ENCODE data around the gene OSBPL2.

Gene OSBPL2

GRCh38 chr20:62308102-62308822, 69.9 kb downstream of the OSBPL2 start:
- no peak for TF ChIP-seq JUND (IDR thresholded peaks at IDR 0.05; ENCODE audit: low read depth)
- DNase-seq (ENCODE audit: low read depth in 1 of 2, low spot score in 1 of 2) = no peak
- in situ Hi-C loops (cut with HindIII; ENCODE audit: low pct_unique_long_range_greater_than_20kb, low sequenced_read_pairs) = no loop called here

GRCh38 chr20:62309198-62309944, 71.0 kb downstream of the OSBPL2 start:
- no peak for TF ChIP-seq JUND (IDR thresholded peaks at IDR 0.05; ENCODE audit: low read depth)
- in situ Hi-C loops (cut with HindIII; ENCODE audit: low pct_unique_long_range_greater_than_20kb, low sequenced_read_pairs) = no loop called here
- DNase-seq (ENCODE audit: low read depth in 1 of 2, low spot score in 1 of 2) = no peak

GRCh38 chr20:62309947-62310756, 71.8 kb downstream of the OSBPL2 start:
- DNase-seq (ENCODE audit: low read depth in 1 of 2, low spot score in 1 of 2) = no peak
- TF ChIP-seq JUND (IDR thresholded peaks at IDR 0.05; ENCODE audit: low read depth) = no peak
- in situ Hi-C loops (cut with HindIII; ENCODE audit: low pct_unique_long_range_greater_than_20kb, low sequenced_read_pairs) = no loop called here

GRCh38 chr20:62310757-62311121, 72.4 kb downstream of the OSBPL2 start:
- in situ Hi-C loops (cut with HindIII; ENCODE audit: low pct_unique_long_range_greater_than_20kb, low sequenced_read_pairs) = no loop called here
- TF ChIP-seq JUND (IDR thresholded peaks at IDR 0.05; ENCODE audit: low read depth) = no peak
- DNase-seq (ENCODE audit: low read depth in 1 of 2, low spot score in 1 of 2) = no peak

GRCh38 chr20:62311150-62311549, 72.8 kb downstream of the OSBPL2 start:
- no peak for TF ChIP-seq JUND (IDR thresholded peaks at IDR 0.05; ENCODE audit: low read depth)
- in situ Hi-C loops (cut with HindIII; ENCODE audit: low pct_unique_long_range_greater_than_20kb, low sequenced_read_pairs) = no loop called here
- no peak for DNase-seq (ENCODE audit: low read depth in 1 of 2, low spot score in 1 of 2)

GRCh38 chr20:62311832-62312661, 73.7 kb downstream of the OSBPL2 start:
- DNase-seq (ENCODE audit: low read depth in 1 of 2, low spot score in 1 of 2) = no peak
- no peak for TF ChIP-seq JUND (IDR thresholded peaks at IDR 0.05; ENCODE audit: low read depth)
- in situ Hi-C loops (cut with HindIII; ENCODE audit: low pct_unique_long_range_greater_than_20kb, low sequenced_read_pairs) = no loop called here

GRCh38 chr20:62312662-62312977, 74.3 kb downstream of the OSBPL2 start:
- in situ Hi-C loops (cut with HindIII; ENCODE audit: low pct_unique_long_range_greater_than_20kb, low sequenced_read_pairs) = no loop called here
- no peak for DNase-seq (ENCODE audit: low read depth in 1 of 2, low spot score in 1 of 2)
- TF ChIP-seq JUND (IDR thresholded peaks at IDR 0.05; ENCODE audit: low read depth) = no peak

GRCh38 chr20:62313021-62313420, 74.7 kb downstream of the OSBPL2 start:
- in situ Hi-C loops (cut with HindIII; ENCODE audit: low pct_unique_long_range_greater_than_20kb, low sequenced_read_pairs) = no loop called here
- no peak for TF ChIP-seq JUND (IDR thresholded peaks at IDR 0.05; ENCODE audit: low read depth)
- no peak for DNase-seq (ENCODE audit: low read depth in 1 of 2, low spot score in 1 of 2)

- in situ Hi-C loops (cut with HindIII; ENCODE audit: low pct_unique_long_range_greater_than_20kb, low sequenced_read_pairs) = no loop called here
- no peak for DNase-seq (ENCODE audit: low read depth in 1 of 2, low spot score in 1 of 2)
- TF ChIP-seq JUND (IDR thresholded peaks at IDR 0.05; ENCODE audit: low read depth) = no peak
Observed at GRCh38 chr20:62313460-62314338, 75.4 kb downstream of the OSBPL2 start.

GRCh38 chr20:62314339-62314638, 76.0 kb downstream of the OSBPL2 start:
- in situ Hi-C loops (cut with HindIII; ENCODE audit: low pct_unique_long_range_greater_than_20kb, low sequenced_read_pairs) = no loop called here
- no peak for DNase-seq (ENCODE audit: low read depth in 1 of 2, low spot score in 1 of 2)
- TF ChIP-seq JUND (IDR thresholded peaks at IDR 0.05; ENCODE audit: low read depth) = no peak

GRCh38 chr20:62314711-62315302, 76.5 kb downstream of the OSBPL2 start:
- in situ Hi-C loops (cut with HindIII; ENCODE audit: low pct_unique_long_range_greater_than_20kb, low sequenced_read_pairs) = no loop called here
- no peak for TF ChIP-seq JUND (IDR thresholded peaks at IDR 0.05; ENCODE audit: low read depth)
- no peak for DNase-seq (ENCODE audit: low read depth in 1 of 2, low spot score in 1 of 2)

Measured in T47D (cell line).